Psoas muscle (tissue), 8 donors: ENCODE results near the gene THRA. TPM values are rescaled to one million over a fixed set of nuclear protein-coding genes. Genes with fewer than 3 reads are reported as not detected.

Experiments
- ATAC-seq, 4 donors: fragments of 200-7000 bp; cut with Tn5 transposase; one replicate each; pipeline ENCODE4 v1.9.1; 2020; ENCODE audit warnings: moderate library complexity in 3 of 4, mild to moderate bottlenecking in 2 of 4
- DNase-seq, 2 donors: peaks; one replicate each; pipeline ENCODE4 v3.0.0-alpha.2; 2020
- H3K27ac ChIP-seq: fragments of 200-600 bp; one replicate; pipeline ENCODE4 v1.8.0; 2022
- H3K27me3 ChIP-seq, 3 donors: fragments of 200-600 bp in 1 of 3; one replicate each; pipeline versions ENCODE4 v1.6.1 to v1.8.0; 2013 to 2022; ENCODE audit warnings: low read length in 2 of 3, mild to moderate bottlenecking in 2 of 3, moderate library complexity in 1 of 3; ENCODE audit not compliant: insufficient read depth in 3 of 3
- H3K36me3 ChIP-seq, 2 donors: fragments of 200-600 bp in 1 of 2; one replicate each; pipeline versions ENCODE4 v1.6.1 to v1.8.0; 2013 to 2022; ENCODE audit warnings: low read depth in 1 of 2, mild to moderate bottlenecking in 1 of 2, moderate library complexity in 1 of 2; ENCODE audit not compliant: insufficient read depth in 1 of 2
- H3K4me1 ChIP-seq: fragments of 200-600 bp; one replicate; pipeline ENCODE4 v1.8.0; 2022
- H3K4me3 ChIP-seq: fragments of 200-600 bp; one replicate; pipeline ENCODE4 v1.8.0; 2022; ENCODE audit warnings: mild to moderate bottlenecking
- H3K9me3 ChIP-seq: fragments of 200-600 bp; one replicate; pipeline ENCODE4 v1.8.0; 2022
- WGBS, 3 donors: extraction: QIAGEN DNeasy Blood & Tissue Kit; methylation state at CpG; one replicate each; pipeline versions ENCODE4 v1.1.6 to v1.1.7; 2013; 5-methylcytosine and 5-hydroxymethylcytosine counted together
- intact Hi-C, 2 donors: fragments of 100-400 bp; cut with DNase I; formaldehyde crosslinking; loops; one replicate each; pipeline versions ENCODE4 v1.11.0 to v1.14.2; 2022
- polyA plus RNA-seq, 3 donors: library from polyadenylated mRNA; stranded (reverse); fragments of 200-250 nt; gene quantifications; one replicate each; pipeline ENCODE4 v1.2.3, GENCODE V29; 2013
- total RNA-seq, 4 donors: library from RNA; stranded (reverse); fragmentation: NEBNext Ultra II Directional in 2 of 4; extraction: Animal tissue kit (Norgen Biotek cat#: 25700) in 2 of 4; gene quantifications; one replicate each; pipeline versions ENCODE4 v1.2.1 to v1.2.4, GENCODE V29; 2021 to 2023
- TF ChIP-seq, protein P1 (sequence below): fragments of 200-600 bp; IDR thresholded peaks from one replicate; pipeline ENCODE4 v1.8.0; 2022; ENCODE audit warnings: antibody characterized with exemption
- donor health status: healthy with polysubstance abuse.
- donor health status: DM: no; HTN: no; CAD: no; lungs with moderate emphysema.
- donor health status: Bipolar disorder and iron deficiency.
- donor health status: healthy.
- donor health status: DM: yes; HTN: yes; CAD: no.
- donor health status: DM: no; HTN: no; CAD: no.
- donor health status: DM: no; HTN: no; CAD: no.
- donor health status: DM: yes; HTN: yes; CAD: no.

THRA gene
- total and polyA plus RNA-seq, 7 donors = 9.5 to 60.0 (median 41.2) TPM

DNA sequence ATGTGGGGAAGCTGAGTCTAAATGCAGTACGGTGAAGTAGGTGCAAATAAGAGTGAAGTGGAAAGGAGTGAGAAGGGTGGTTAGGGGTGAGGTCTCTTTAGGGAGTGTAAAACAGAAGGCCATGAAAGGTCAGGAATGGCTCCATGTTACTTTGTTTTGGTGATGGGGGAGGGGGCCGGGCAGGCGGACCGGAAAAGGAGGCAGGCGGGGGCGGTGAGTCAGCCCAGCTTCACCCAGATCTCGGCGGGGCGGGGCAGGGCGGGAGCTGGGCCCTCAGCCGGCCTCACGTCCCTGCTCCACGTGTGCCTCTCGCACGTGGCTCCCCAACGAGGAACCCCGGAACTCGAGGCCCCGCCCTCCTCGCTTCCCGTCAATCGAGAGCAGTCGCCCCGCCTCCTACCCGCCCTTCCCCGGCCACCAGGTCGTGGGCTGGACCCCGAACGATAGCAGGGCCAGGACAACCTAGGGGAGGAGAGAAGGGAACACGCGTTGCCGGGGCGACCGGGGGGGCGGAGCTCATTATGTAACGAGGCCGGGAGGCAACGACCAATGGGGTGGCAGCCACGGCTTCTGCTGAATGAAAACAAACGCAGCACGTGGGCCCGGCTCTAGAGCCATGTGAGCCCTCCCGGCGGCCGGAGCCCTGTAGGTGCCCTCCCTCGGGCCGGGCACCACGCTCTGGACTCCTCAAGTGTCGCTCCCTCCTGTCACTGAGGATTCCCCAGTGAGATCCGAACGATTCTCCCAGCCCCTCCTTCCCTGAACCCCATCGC is 36.3 kb downstream of the THRA start:
- H3K4me3 ChIP-seq = peak overlapping the region; percentile 98
- peak; percentile 100 for DNase-seq
- H3K4me1 ChIP-seq = peaks cover 72% of the 10 kb centered on the region
- TF ChIP-seq, protein P1, sequence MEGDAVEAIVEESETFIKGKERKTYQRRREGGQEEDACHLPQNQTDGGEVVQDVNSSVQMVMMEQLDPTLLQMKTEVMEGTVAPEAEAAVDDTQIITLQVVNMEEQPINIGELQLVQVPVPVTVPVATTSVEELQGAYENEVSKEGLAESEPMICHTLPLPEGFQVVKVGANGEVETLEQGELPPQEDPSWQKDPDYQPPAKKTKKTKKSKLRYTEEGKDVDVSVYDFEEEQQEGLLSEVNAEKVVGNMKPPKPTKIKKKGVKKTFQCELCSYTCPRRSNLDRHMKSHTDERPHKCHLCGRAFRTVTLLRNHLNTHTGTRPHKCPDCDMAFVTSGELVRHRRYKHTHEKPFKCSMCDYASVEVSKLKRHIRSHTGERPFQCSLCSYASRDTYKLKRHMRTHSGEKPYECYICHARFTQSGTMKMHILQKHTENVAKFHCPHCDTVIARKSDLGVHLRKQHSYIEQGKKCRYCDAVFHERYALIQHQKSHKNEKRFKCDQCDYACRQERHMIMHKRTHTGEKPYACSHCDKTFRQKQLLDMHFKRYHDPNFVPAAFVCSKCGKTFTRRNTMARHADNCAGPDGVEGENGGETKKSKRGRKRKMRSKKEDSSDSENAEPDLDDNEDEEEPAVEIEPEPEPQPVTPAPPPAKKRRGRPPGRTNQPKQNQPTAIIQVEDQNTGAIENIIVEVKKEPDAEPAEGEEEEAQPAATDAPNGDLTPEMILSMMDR = no peak
- no peaks in the 10 kb centered on the region for H3K27me3 ChIP-seq
- H3K27ac ChIP-seq = peak overlapping the region; percentile 99
- intact Hi-C loops = loop anchor here in 1 of 2 donors (5.0 kb wide), 1 partner anchor 82 kb away; the partner anchor contains the start of gene CSF3
- 0 to 1% (median 1%) methylated on average over 22 to 52 of the region's 52 CpGs for WGBS, 3 donors
- H3K9me3 ChIP-seq = no peaks in the 10 kb centered on the region
- H3K36me3 ChIP-seq = peaks cover 4 to 42% of the 10 kb centered on the region in 2 donors
- ATAC-seq = peak; percentile 67 to 74 (median 69)

DNA sequence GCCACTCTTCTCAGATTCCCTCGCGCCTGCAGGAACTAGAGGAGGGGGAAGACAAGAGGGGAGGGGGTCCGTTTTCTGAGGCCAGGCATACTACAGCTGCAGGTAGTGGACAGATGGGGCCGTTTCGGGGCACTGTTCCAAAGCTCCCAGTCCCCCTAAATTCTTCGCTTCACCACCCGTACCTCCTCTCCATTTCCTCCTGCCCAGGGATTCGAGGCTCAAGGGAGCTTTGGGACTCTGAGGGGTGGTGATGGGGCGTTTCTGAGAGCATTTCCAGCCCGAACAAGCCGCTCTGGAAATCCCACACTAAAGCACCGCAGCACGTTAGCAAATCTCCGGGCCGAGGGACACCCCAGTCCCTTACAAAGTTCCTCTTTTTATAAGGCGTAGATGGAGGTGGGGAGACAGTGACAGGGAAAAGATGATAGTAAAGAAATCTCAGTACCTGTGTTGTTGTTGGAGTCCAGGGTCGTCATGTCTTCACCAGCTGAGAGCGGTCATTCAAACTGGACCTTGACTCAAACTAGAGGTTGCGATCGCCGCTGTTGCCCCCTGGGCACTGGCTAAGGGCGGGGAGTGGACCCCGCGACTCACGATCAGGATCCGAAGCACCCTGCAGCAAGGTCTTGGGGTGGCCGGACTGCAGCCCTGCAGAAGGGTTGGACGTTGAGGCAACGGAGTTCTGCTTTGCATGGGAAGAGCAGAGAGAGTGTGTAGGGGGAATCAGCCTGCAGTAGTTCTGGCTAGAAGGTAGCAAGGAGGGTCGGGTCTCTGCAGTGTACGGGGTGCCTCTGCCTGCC is 37.1 kb downstream of the THRA start:
- 1 to 2% (median 2%) methylated on average over 27 to 31 of the region's 31 CpGs for WGBS, 3 donors
- DNase-seq = peak in 1 of 2 donors; percentile 71
- intact Hi-C loops = loop anchor here in 1 of 2 donors (5.0 kb wide), 1 partner anchor 83 kb away; the partner anchor contains the start of gene CSF3
- Histone ChIP-seq H3K27me3 (no peaks in the 10 kb centered on the region), H3K27ac (peak overlapping the region; percentile 99), H3K4me1 (peaks cover 70% of the 10 kb centered on the region), H3K9me3 (no peaks in the 10 kb centered on the region), H3K4me3 (peak overlapping the region; percentile 98), H3K36me3 (peaks cover 4 to 34% of the 10 kb centered on the region in 2 donors)
- ATAC-seq = no peak
- TF ChIP-seq, protein P1 = no peak

DNA sequence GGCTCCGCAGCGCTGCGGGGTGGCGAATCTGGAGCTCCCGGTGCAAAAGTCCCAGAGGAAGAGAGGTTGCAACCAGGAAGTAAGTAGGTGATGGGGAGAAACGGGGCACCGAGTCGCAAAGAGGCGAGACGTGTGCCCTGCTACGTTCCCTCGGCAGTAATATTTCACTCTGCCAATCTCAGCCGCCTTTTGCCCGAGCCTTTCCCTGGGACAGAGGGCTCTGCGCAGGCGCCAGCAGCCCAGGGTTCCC is 37.6 kb downstream of the THRA start, which contains the start of gene NR1D1:
TSS of gene NR1D1 (minus strand) at position 171 of the 250 bp plus-strand sequence. CDS start 495 bp downstream, outside the sequence.
- TF ChIP-seq, protein P1 = no peak
- Histone ChIP-seq H3K27me3 (no peaks in the 10 kb centered on the region), H3K4me1 (peaks cover 70% of the 10 kb centered on the region), H3K36me3 (peaks cover 4 to 29% of the 10 kb centered on the region in 2 donors), H3K27ac (peak within 1 kb of the TSS; percentile 99), H3K4me3 (peak within 1 kb of the TSS; percentile 98), H3K9me3 (no peaks in the 10 kb centered on the region)
- ATAC-seq (no peak), DNase-seq (no peak)
- WGBS, 3 donors = 0 to 1% (median 0%) methylated on average over 16 of the region's 16 CpGs
- intact Hi-C loops = no loop called here

DNA sequence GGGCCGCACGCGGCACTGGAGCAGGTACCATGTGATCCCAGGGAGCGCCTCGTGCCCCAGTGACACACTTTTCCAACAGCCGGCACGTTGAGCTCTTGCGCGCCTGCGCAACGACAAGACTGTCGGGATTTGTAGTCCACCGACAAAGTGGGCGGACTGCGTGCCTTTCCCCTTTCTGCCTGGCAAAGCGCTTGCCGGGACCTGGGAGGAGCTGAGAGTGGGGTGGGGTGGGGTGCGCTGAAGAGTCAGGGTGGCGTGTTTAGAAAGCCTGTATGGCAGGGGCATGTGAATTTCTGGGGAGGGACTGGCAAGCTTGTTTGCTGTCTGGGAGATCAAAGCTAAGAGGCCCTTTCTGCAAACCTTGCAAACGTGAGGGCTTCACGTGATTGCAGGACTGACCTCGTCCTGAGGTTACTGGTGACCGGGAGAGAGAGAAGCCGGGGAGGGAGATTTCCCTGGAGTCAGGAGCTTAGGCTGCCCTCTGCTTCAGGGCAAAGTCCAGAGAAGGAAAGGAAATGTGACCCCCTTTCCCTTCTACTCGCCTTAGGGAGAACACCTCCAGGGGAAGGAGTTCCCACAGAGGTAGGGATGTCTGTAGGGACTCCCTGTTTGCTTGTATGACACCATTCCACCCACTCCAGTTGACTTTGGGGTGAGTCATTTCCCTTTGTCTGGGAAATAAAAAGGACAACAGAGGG is 38.1 kb downstream of the THRA start:
- H3K27me3 ChIP-seq = no peaks in the 10 kb centered on the region
- 0% methylated on average over 24 to 25 of the region's 25 CpGs for WGBS, 3 donors
- peak overlapping the region; percentile 99 for H3K27ac ChIP-seq
- peak; percentile 59 to 67 (median 61) for ATAC-seq
- peaks cover 4 to 24% of the 10 kb centered on the region in 2 donors for H3K36me3 ChIP-seq
- H3K9me3 ChIP-seq = no peaks in the 10 kb centered on the region
- DNase-seq = peak; percentile 99 to 100
- H3K4me1 ChIP-seq = peaks cover 70% of the 10 kb centered on the region
- intact Hi-C loops = no loop called here
- TF ChIP-seq, protein P1 = no peak
- H3K4me3 ChIP-seq = peak overlapping the region; percentile 98
